ENCODE results near the gene NUP50. TPM values are rescaled to one million over a fixed set of nuclear protein-coding genes. Genes with fewer than 3 reads are reported as not detected.

NUP50 gene, protein sequence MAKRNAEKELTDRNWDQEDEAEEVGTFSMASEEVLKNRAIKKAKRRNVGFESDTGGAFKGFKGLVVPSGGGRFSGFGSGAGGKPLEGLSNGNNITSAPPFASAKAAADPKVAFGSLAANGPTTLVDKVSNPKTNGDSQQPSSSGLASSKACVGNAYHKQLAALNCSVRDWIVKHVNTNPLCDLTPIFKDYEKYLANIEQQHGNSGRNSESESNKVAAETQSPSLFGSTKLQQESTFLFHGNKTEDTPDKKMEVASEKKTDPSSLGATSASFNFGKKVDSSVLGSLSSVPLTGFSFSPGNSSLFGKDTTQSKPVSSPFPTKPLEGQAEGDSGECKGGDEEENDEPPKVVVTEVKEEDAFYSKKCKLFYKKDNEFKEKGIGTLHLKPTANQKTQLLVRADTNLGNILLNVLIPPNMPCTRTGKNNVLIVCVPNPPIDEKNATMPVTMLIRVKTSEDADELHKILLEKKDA
- polyA plus RNA-seq (ENCODE audit: insufficient read length): 18.7 TPM

DNA sequence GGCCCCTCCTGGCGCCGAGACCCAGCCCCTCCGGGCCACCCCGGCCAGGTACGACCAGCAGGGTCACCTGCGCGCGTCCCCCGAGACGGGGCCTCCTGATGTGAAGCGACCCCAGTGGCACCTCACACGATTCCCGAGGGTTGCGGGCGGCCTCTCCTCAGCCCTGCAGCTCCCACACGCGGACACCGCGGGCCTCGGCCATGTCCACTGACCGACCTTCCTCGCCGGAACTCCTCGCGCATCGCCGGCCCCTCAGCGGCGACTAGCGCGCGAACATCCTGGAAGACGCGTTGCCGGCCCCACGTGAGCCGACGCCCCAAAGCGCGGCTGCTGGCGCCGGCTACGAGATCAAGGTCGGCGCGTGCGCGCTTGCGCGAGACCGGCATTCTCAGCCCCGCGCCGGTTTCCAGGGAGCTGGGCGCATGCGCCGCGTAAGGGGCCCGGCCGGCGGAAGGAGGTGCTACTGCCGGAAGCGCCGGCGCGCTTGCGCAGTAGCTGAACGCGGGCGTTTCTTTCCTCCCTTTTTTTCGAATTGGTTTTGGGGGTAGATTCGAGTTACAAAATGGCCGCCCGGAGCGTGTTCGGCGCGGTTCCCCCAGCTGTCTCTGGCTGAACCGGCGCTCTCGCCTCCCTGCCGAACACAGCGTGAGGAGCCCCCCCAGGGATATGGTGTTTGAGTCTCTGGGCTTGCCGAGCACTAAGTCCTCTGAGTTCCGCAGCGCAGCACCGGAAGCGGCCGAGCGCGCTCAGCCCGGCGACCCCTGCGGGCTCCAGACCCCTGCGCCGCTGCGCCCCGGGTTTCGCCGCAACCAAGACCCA lies at the start of gene NUP50:
Gene NUP50, plus strand, starts transcription at position 475 of the 819 bp plus-strand sequence. CDS start 4,253 bp downstream, outside the sequence.
- DNase-seq (ENCODE audit: low read depth): peak; percentile 95

DNA sequence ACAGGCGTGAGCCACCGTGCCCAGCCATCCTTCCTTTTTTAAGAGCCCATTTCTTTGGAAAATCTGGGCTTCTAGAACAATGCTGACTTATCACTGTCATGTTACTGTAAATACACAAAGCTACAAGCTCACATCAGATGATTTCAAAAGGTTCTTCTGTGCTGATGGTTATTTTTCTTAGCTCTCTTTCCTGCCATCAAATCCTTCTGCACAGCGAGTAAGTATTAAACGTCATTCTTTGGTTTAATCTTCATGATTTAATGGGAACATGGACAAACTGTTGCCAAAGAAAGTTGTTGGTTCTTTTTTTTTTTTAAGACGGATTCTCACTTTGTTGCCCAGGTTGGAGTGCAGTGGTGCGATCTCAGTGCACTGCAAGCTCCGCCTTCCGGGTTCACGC lies 43.3 kb upstream of the NUP50 start:
- no peak for DNase-seq (ENCODE audit: low read depth)

DNA sequence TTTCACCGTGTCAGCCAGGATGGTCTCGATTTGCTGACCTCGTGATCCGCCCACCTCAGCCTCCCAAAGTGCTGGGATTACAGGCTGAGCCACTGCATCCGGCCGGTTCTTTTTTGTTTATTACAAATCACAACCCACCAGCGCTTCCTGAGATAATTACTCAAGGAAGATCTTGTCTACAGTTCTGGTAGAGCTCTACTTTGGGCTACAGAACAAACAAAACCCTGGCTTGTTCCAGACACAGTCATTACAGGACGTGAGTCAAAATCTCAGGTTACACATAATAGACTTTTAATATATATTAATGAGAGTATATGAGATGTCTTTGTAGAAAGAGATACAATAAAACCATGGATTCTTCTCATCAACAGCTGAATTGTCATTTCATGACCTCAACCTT lies 42.8 kb upstream of the NUP50 start:
- DNase-seq (ENCODE audit: low read depth): no peak

DNA sequence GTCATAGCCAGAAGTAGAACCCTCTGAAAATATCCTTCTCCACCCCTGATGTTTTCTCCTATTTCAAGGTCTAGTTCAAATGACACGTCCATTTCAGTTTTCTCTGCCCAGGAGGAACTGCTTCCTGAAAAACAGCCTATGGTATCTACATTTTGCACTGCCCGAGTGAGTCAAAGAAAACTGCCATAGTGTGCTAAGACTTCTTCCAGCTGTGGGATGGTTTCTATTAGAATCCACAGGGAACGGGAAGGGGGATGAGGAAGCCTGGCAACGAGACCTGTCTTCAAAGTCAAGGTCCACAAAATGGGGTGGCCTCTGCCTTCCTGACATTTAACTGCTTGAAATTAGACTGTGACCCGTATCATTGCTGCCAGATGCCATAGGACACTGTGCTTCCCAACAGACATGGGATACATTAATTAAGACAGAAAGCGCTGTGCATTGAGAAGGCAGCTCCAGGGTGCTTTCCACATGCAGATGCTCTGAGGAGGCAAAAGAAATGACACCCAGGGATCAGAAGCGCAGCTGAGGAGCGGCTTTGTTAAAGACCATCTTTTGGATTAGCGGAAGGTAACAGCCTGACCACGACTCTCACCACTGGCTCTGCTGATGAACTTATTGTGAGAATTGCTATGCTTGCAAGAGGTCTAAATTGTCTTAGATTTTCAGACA lies 39.4 kb upstream of the NUP50 start:
- no peak for DNase-seq (ENCODE audit: low read depth)

DNA sequence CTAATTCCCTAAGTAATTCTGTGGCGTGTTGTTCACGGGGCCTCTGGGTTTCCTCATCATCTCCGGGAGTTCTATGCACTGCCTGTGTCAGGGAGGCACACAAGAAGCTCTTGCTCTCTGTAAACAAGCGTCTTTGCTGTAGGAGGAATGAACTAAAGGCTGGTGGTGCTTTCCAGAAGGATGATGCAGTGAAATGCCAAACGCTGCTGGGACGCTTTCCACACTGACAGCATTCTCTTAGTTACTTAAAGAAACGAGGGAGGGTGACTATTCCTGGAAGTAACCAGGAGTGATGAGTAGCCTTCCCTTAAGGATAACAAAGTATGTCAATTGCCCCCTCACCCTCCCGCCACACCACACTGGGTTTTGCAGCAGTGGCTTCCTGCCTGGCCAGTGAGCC lies 38.5 kb upstream of the NUP50 start:
- DNase-seq (ENCODE audit: low read depth): no peak

DNA sequence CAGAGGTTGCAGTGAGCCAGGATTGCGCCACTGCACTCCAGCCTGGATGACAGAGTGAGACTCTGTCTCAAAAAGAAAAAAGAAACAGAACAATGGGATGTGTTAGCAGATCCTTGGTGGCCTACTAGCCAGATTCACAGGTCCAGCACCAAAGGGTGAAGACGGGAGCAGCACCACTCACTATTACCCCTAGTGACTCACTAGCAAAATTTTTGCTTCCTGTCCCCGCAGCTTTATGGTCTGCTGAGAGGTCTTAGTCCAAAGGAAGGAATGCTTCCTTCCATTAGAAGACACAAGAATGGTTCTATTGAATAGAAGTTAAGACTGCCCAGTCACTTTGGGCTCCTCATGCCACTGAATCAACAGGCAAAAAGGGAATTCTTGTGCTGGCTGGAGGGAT lies 35.9 kb upstream of the NUP50 start:
- DNase-seq (ENCODE audit: low read depth): no peak

DNA sequence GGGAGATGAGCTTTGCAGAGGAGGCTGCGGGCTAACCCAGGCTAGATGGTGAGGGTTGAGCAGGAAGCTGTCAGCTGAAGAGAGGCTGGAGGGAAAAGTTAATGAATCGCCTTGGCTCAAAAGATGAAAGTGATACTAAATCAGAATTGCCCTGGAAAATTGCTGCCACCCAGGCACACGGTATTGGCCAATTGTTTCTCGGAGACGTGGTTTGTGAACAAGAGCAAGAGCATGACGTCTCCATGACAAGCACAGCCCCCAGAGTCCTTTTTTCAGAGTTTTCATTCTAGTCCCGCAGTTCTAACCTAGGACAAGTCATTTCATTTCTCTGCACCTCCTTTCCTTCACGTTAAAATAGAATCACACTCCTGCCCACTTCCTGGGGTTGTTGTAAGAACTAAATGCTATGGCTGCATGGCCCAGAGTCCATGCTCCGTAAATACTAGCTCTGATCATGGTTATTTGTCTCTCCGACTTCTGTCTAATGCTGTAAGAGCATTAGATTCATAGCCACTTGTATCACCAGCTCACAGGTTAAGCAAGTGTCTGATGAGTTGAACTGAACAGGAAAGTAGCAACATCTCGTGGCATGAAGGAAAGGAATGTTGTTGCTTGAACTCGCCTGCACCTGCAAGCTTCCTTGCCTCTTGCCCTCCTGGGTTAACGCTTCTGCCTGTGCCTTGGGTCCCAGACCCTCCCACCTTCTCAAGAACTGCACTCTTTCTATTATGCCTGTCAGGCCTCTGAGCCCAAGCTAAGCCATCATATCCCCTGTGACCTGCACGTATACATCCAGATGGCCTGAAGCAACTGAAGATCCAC lies 33.8 kb upstream of the NUP50 start:
- DNase-seq (ENCODE audit: low read depth): no peak

DNA sequence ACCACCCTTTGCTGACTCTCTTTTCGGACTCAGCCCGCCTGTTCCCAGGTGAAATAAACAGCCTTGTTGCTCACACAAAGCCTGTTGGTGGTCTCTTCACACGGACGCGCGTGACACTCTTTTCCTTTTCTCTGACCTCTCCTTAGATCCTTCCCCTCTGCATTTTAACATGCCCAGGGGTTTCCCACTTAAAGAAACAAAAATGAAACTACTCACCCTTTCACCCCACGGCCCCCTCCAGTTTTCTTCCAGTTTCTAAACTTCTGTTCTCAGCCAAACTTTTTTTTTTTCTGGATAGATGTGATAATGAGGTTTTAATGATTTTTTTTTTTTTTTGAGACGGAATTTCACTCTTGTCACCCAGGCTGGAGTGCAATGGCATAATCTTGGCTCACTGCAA lies 32.8 kb upstream of the NUP50 start:
- DNase-seq (ENCODE audit: low read depth): no peak

DNA sequence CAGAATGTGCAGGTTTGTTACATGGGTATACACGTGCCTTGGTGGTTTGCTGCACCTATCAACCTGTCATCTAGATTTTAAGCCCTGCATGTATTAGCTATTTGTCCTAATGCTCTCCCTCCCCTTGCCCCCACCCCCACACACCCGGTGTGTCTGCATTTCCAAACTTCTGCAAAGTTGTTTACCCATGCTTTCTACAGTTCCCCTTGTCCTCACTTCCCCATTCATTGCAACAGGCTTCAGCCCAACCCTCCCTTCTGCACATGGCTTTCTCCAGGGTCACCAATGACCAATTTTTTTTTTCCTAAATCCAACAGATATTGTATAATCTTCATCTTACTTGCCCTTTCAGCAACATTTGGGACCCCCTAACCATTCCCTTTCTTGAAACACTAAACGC lies 32.0 kb upstream of the NUP50 start:
- no peak for DNase-seq (ENCODE audit: low read depth)

DNA sequence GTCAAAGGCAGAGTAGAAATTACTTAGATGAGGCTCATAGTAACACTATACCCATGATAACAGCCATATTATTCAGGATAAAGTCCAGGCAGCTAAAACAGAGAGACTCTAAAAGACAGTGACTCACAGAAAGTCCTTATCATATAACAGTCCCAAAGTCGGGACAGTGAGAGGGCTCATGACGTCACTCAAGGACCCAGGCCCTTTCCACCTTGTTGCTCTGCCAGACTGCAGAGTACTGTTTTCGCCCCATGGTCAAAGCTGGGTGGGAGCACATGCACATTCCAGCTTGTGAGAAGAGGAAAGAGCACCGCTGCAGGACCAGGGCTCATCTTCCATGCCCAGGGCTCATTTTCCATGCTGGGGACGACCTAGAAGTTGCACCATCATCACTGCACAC lies 29.4 kb upstream of the NUP50 start:
- no peak for DNase-seq (ENCODE audit: low read depth)

DNA sequence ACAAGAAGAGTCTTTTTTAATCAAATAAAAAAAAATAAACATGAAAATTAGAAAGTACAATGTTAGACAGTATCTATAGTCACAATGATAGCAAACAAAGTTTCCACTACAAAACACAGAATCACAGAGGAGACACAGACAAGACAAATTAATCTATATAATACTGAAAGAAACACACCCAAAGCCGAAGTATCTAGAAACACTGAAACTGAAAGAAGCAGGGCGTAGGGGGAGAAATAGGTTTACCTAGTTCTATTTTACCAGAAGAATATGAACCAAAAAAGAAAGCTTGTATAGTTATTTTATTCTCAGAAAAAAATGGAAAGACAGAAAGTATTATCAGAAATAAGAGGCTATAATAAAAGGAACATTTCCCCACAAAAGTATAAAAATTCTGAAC lies 27.1 kb upstream of the NUP50 start:
- DNase-seq (ENCODE audit: low read depth): no peak

DNA sequence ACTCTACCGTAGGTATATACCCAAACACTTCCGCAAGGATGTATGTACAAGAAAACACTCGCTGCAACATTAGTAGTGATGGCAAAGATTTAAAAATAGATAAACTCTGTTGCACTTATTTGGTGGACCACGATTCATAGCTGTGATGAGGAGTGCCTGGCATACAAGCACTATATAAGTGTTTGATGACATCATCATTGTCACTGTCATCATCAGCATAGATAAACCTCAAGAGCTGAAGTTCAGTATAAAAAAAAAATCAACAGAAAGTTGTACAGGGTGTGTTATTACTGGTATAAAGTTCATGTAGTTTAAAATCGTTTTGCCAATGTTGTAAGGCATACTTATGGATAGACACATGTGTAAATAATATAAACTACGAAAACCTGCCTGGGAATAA lies 24.0 kb upstream of the NUP50 start:
- no peak for DNase-seq (ENCODE audit: low read depth)

DNA sequence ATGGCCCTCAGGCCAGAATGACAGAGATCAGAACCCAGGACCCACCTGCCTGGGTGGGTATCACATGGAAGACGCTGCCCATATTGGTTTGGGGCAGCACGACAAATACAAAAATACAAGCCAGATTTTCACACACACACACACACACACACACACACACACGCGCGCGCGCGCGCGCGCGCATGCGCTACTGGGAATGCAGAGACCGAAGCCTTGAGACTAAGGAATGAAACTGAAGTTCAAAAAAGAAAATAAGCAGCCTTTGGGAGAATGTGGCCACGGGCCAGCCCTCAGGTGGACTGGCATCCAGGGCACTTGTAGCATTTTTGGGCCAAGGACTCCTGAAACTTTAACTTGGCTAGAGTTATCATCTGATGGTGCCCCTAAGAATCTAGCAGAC lies 21.3 kb upstream of the NUP50 start:
- no peak for DNase-seq (ENCODE audit: low read depth)

DNA sequence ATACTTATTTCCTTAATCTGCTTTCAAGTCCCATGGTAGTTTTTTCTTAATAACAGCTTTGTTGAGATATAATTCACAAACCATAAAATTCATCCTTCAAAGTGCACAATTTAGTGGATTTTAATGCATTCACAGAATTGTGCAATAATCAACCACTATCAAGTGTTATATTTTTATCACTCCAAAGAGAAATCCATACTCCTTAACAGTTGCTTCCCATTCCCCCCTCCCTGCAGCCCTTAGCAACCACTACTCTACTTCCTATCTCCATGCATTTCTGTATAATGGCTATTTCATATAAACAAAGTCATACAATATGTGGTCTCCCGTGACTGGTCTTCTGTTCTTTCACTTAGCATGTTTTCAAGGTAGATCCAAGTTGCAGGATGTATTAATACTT lies 18.8 kb upstream of the NUP50 start:
- no peak for DNase-seq (ENCODE audit: low read depth)

DNA sequence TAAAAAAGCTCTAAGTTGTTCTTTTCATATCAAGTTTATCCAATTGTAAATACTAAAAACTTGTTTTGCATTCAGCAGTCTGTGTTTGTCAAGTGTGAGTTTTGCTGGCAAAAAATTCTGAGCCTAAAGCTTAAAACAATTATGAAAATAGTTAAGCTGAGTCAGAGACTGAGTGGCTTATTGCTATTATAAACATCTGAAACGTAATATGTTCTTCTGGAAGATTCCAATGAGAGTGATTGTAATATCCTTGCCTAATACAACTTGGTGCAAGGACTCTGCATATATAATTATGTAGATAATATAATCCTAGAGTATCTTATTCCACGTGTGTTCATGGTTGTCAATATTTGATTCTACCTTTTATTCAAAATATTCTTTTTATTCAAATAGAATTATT lies 14.1 kb upstream of the NUP50 start:
- DNase-seq (ENCODE audit: low read depth): no peak

DNA sequence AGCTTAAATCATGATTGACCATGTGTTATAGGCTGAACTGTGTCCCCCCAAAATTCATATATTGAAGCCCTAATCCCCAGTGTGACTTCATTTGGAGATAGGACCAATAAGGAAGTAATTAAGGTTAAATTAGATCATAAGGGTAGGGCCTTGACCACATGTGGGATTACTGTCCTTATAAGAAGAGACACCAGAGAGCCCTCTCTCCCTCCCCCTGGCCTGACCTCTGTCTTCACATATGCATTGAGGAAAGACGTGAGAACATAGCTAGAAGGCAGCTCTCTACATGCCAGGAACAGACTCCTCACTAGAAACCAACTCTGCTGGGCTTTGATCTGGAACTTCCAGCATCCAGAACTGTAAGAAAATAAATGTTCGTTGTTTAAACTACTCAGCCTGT lies 13.6 kb upstream of the NUP50 start:
- DNase-seq (ENCODE audit: low read depth): no peak

DNA sequence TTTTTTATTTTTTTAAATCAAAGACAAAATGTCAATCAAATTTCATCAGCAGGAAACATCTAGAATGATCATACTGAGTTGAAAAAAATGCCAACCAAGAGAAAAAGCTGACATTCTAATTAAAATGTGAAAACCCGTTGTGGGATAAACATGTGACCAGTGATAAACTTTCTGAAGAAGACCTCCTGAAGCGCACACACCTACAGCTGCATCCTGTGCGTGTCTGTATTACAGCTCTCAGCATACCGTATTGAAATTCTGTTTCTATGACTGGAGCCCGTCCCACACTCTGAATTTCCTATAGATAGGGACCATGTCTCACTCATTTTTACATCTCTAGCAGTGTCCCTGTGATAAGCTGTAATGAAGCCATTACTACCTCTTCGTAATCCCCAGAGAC lies 12.2 kb upstream of the NUP50 start:
- DNase-seq (ENCODE audit: low read depth): no peak

DNA sequence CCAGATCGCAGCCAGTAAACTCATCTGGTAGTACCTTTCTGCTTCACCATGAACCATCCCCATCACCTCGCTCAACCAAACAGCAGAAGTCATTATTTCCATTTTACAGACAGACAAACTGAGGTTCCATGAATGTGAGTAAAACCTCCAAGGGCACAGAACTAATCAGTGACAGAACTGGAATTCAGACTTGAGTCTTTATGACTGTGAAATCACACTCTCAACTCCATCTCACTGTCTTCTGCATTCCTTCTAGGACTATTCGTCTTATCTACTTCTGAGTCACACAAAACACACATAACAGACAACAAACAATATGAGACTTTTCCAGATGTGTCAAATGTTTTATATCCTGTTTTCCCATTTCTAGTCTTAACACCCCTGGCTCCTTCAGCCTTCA lies 9.3 kb upstream of the NUP50 start:
- no peak for DNase-seq (ENCODE audit: low read depth)

DNA sequence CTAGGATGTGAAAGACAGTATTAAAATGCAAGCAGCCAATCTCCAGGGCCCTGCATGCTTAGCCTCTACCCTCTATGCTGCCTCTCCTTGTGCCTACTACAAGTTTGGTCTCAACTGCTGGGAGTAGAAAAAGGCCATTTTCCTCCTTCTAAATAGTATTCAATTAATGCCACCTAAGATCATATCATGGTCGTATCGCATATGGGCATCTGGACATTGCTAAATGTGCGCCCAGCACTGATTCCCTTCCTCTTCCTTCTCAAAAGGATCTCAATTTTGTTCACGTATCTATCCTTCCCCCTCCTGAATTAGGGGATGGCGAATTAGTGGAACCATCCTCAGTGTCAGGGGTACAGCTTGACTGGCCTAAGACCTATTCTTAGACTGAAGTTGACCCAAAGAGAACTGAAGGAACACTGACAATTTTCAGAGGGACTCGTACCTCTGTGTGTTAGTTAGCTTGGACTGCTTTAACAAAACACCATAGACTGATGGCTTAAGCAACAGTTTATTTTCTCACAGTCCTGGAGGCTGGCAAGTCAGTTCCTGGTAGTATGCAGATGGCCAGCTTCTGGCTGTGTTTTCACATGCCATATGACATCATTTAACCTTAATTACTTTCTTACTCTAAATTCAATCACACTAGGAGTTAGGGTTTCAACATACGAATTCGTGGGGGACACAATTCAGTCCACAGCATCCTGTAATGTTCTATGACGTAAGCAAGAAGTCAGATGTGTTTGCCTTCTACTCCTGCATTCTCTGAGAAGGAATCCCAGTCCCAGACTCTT lies 8.5 kb upstream of the NUP50 start:
- no peak for DNase-seq (ENCODE audit: low read depth)

DNA sequence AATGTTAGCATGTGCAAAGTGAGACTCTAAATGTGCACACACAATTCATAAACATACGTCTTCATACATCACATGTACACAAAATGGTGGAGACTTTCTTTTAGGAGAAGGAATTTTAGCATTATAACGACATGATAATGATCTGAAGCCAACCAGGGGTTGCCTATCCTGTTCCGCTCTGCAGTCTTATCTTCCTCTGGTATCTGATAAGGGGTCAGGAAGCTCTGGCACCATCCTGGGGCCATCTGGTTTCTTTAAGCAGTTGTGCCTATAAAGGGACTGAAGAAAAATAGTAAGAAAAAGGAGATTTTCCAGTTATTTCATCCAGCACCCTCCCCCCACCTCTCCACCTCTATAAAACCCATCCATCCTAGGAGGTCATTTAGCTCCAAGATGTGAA lies 5.8 kb upstream of the NUP50 start:
- no peak for DNase-seq (ENCODE audit: low read depth)

Measured in forelimb muscle (tissue), 1 donor.